Ishikawa (cell line): Measurements from ENCODE around the gene RSBN1L.

Source experiments
- CEBPB ChIP-seq: IDR thresholded peaks from 2 replicates; pipeline ENCODE4 v1.6.1; 2012
- CREB1 ChIP-seq: IDR thresholded peaks from 2 replicates; pipeline ENCODE4 v1.6.1; 2012; ENCODE audit warnings: low read depth
- EGR1 ChIP-seq: IDR thresholded peaks from 2 replicates; pipeline ENCODE4 v1.6.1; 2012
- EP300 ChIP-seq: IDR thresholded peaks from 2 replicates; pipeline ENCODE4 v1.6.1; 2012; ENCODE audit warnings: borderline replicate concordance
- FOXM1 ChIP-seq: IDR thresholded peaks from 2 replicates; pipeline ENCODE4 v1.6.1; 2012; ENCODE audit warnings: low read depth, borderline replicate concordance
- MAX ChIP-seq: IDR thresholded peaks from 2 replicates; pipeline ENCODE4 v1.6.1; 2012
- NFIC ChIP-seq: IDR thresholded peaks from 2 replicates; pipeline ENCODE4 v1.6.1; 2012
- RAD21 ChIP-seq: IDR thresholded peaks from 2 replicates; pipeline ENCODE4 v1.6.1; 2012; ENCODE audit warnings: low read depth
- REST ChIP-seq: IDR thresholded peaks from 2 replicates; pipeline ENCODE4 v1.6.1; 2012; ENCODE audit warnings: low read depth, mild to moderate bottlenecking
- TAF1 ChIP-seq: IDR thresholded peaks from 2 replicates; pipeline ENCODE4 v1.6.1; 2012; ENCODE audit warnings: low read depth, mild to moderate bottlenecking
- TCF12 ChIP-seq: IDR thresholded peaks from 2 replicates; pipeline ENCODE4 v1.6.1; 2012; ENCODE audit warnings: low read depth
- TEAD4 ChIP-seq: IDR thresholded peaks from 2 replicates; pipeline ENCODE4 v1.6.1; 2012
- USF1 ChIP-seq: IDR thresholded peaks from 2 replicates; pipeline ENCODE4 v1.6.1; 2012
- YY1 ChIP-seq: IDR thresholded peaks from 2 replicates; pipeline ENCODE4 v1.6.1; 2012; ENCODE audit warnings: low read depth
- ZBTB7A ChIP-seq: IDR thresholded peaks from 2 replicates; pipeline ENCODE4 v1.6.1; 2012; ENCODE audit warnings: low read depth

The RSBN1L gene

GRCh38 chr7:77702968-77703472 lies 6.8 kb downstream of the RSBN1L start:
- TF ChIP-seq USF1 (no peak), YY1 (no peak), EGR1 (no peak), NFIC (no peak), CEBPB (no peak), RAD21 (no peak), TAF1 (no peak), TEAD4 (no peak), ZBTB7A (no peak), EP300 (no peak), REST (no peak), FOXM1 (no peak), MAX (no peak), TCF12 (no peak)

GRCh38 chr7:77707504-77707992 lies 11.3 kb downstream of the RSBN1L start:
- TF ChIP-seq FOXM1 (no peak), ZBTB7A (no peak), TCF12 (no peak), RAD21 (no peak), TEAD4 (no peak), TAF1 (no peak), CEBPB (no peak), MAX (no peak), EGR1 (no peak), YY1 (no peak), REST (no peak)

- no peak for TF ChIP-seq CREB1
- TF ChIP-seq TAF1: no peak
- no peak for TF ChIP-seq YY1
- no peak for TF ChIP-seq TEAD4
- TF ChIP-seq REST: no peak
- no peak for TF ChIP-seq FOXM1
- no peak for TF ChIP-seq CEBPB
- TF ChIP-seq USF1: no peak
- TF ChIP-seq NFIC: no peak
- no peak for TF ChIP-seq ZBTB7A
- no peak for TF ChIP-seq EP300
- TF ChIP-seq MAX: no peak
- TF ChIP-seq TCF12: no peak
- TF ChIP-seq RAD21: no peak
- no peak for TF ChIP-seq EGR1
Measured at GRCh38 chr7:77710067-77710466, 13.8 kb downstream of the RSBN1L start.

GRCh38 chr7:77710861-77711260 lies 14.6 kb downstream of the RSBN1L start:
- no peak for TF ChIP-seq NFIC
- no peak for TF ChIP-seq CREB1
